IMR-90 (cell line): ENCODE data around the gene KRT5. TPM values are rescaled to one million over a fixed set of nuclear protein-coding genes. Genes with fewer than 3 reads are reported as not detected.

ENCODE experiments used
- ATAC-seq: fragments of 200-7000 bp; cut with Tn5 transposase; 2 replicates; pipeline ENCODE4 v1.9.1; 2020; ENCODE audit warnings: low read depth, mild to moderate bottlenecking, moderate library complexity
- BruUV-seq: library from RNA; stranded (reverse); fragments of 400-500 nt; replicated peaks from 2 replicates; lab custom pipeline; 2021; lab: Mats Ljungman, UMichigan
- CTCF ChIA-PET: fragments of 300-600 bp; formaldehyde crosslinking; extraction: SDS; loops from one replicate; lab custom pipeline; 2021; ENCODE audit warnings: antibody characterized with exemption; lab: Yijun Ruan, JAX
- POLR2A ChIA-PET: fragments of 300-600 bp; sonication (Branson Sonifier 250); formaldehyde crosslinking; loops from one replicate; lab custom pipeline; 2022; ENCODE audit warnings: antibody characterized with exemption; ENCODE audit not compliant: unreplicated experiment; lab: Charles Lee
- DNase-seq: peaks from one replicate; pipeline ENCODE4 v3.0.0; 2013
- H2AFZ ChIP-seq: replicated peaks from 2 replicates; pipeline ENCODE3; 2013; ENCODE audit warnings: low read length, mild to moderate bottlenecking; ENCODE audit not compliant: poor library complexity
- H2AK5ac ChIP-seq: 2 replicates; pipeline ENCODE4 v1.6.1; 2013; ENCODE audit warnings: low read depth, low read length, inconsistent platforms
- H2AK9ac ChIP-seq: replicated peaks from 2 replicates; pipeline ENCODE3; 2013; ENCODE audit warnings: mild to moderate bottlenecking, low read depth, low read length, moderate library complexity; ENCODE audit not compliant: poor library complexity
- H2BK120ac ChIP-seq: 2 replicates; pipeline ENCODE4 v1.6.1; 2013; ENCODE audit warnings: low read depth, low read length, inconsistent platforms
- H2BK15ac ChIP-seq: 3 replicates; pipeline ENCODE4 v1.6.1; 2013; ENCODE audit warnings: low read depth, low read length, inconsistent platforms
- H2BK20ac ChIP-seq: 2 replicates; pipeline ENCODE4 v1.6.1; 2013; ENCODE audit warnings: low read depth, mild to moderate bottlenecking, inconsistent platforms, low read length, moderate library complexity
- H2BK5ac ChIP-seq: 2 replicates; pipeline ENCODE4 v1.6.1; 2013; ENCODE audit warnings: mild to moderate bottlenecking, low read depth, low read length, inconsistent platforms; ENCODE audit not compliant: poor library complexity, severe bottlenecking
- H3K14ac ChIP-seq: replicated peaks from 2 replicates; pipeline ENCODE4 v1.6.1; 2013; ENCODE audit warnings: low read depth, low read length, inconsistent platforms
- H3K18ac ChIP-seq: 2 replicates; pipeline ENCODE4 v1.6.1; 2013; ENCODE audit warnings: low read depth, low read length, control low read depth
- H3K23ac ChIP-seq: 2 replicates; pipeline ENCODE4 v1.6.1; 2013; ENCODE audit warnings: low read depth, low read length, inconsistent platforms
- H3K27ac ChIP-seq: 2 replicates; pipeline ENCODE4 v1.5.1; 2013; ENCODE audit warnings: mild to moderate bottlenecking, control low read depth, low read length; ENCODE audit not compliant: insufficient read depth
- H3K27me3 ChIP-seq: 2 replicates; pipeline ENCODE4 v1.6.1; 2013; ENCODE audit warnings: low read length; ENCODE audit not compliant: control insufficient read depth, insufficient read depth
- H3K36me3 ChIP-seq: 2 replicates; pipeline ENCODE4 v1.6.1; 2013; ENCODE audit warnings: low read length, mixed read lengths; ENCODE audit not compliant: control insufficient read depth, insufficient read depth
- H3K4ac ChIP-seq: 2 replicates; pipeline ENCODE4 v1.6.1; 2013; ENCODE audit warnings: low read depth, low read length, inconsistent platforms
- H3K4me1 ChIP-seq: 2 replicates; pipeline ENCODE4 v1.6.1; 2013; ENCODE audit warnings: low read length, mixed read lengths; ENCODE audit not compliant: control insufficient read depth, insufficient read depth
- H3K4me2 ChIP-seq: 2 replicates; pipeline ENCODE4 v1.6.1; 2013; ENCODE audit warnings: low read depth, mild to moderate bottlenecking, control low read depth, low read length, moderate library complexity
- H3K4me3 ChIP-seq: 2 replicates; pipeline ENCODE4 v1.5.1; 2013; ENCODE audit warnings: low read depth, mild to moderate bottlenecking, control low read depth, low read length, moderate library complexity; ENCODE audit not compliant: insufficient read depth
- H3K56ac ChIP-seq: 2 replicates; pipeline ENCODE4 v1.6.1; 2013; ENCODE audit warnings: low read length, inconsistent platforms; ENCODE audit not compliant: insufficient read depth; ENCODE audit errors: extremely low read depth
- H3K79me1 ChIP-seq, 2 experiments: 2 replicates each; pipeline ENCODE4 v1.6.1; 2013; ENCODE audit warnings: low read length in 2 of 2, inconsistent platforms in 1 of 2, low read depth in 1 of 2
- H3K9ac ChIP-seq: 2 replicates; pipeline ENCODE4 v1.6.1; 2013; ENCODE audit warnings: low read depth, low read length, control low read depth
- H3K9me1 ChIP-seq: 2 replicates; pipeline ENCODE4 v1.6.1; 2013; ENCODE audit warnings: low read length, inconsistent platforms; ENCODE audit not compliant: insufficient read depth
- H3K9me3 ChIP-seq: 2 replicates; pipeline ENCODE4 v1.6.1; 2013; ENCODE audit warnings: low read length; ENCODE audit not compliant: control insufficient read depth, insufficient read depth
- H4K20me1 ChIP-seq: 2 replicates; pipeline ENCODE4 v1.6.1; 2013; ENCODE audit warnings: low read length, inconsistent platforms; ENCODE audit not compliant: insufficient read depth
- H4K5ac ChIP-seq: 2 replicates; pipeline ENCODE4 v1.6.1; 2013; ENCODE audit warnings: mild to moderate bottlenecking, low read depth, low read length, control low read depth
- H4K8ac ChIP-seq, 2 experiments: 2 replicates each; pipeline ENCODE4 v1.6.1; 2013; ENCODE audit warnings: low read depth in 2 of 2, low read length in 2 of 2, control low read depth in 1 of 2, inconsistent platforms in 1 of 2
- H4K91ac ChIP-seq: 2 replicates; pipeline ENCODE4 v1.6.1; 2013; ENCODE audit warnings: low read depth, low read length, inconsistent platforms; ENCODE audit not compliant: insufficient read depth
- CHD1 ChIP-seq: IDR thresholded peaks from 2 replicates; pipeline ENCODE4 v1.6.1; 2012; ENCODE audit warnings: low read depth, low read length, improper control_type of control experiment
- FOS ChIP-seq: fragments of 150-350 bp; IDR thresholded peaks from 2 replicates; pipeline ENCODE4 v1.6.1; 2016; ENCODE audit warnings: low read depth, low read length
- MAZ ChIP-seq: IDR thresholded peaks from 2 replicates; pipeline ENCODE4 v1.6.1; 2012; ENCODE audit warnings: low read depth, mild to moderate bottlenecking, low read length, improper control_type of control experiment, moderate library complexity, borderline replicate concordance
- WGBS, 2 experiments: methylation state at CpG; one replicate each; pipeline versions ENCODE4 v1.1.5 to v1.1.7; 2013; ENCODE audit warnings: missing lambda C conversion rate in 2 of 2; ENCODE audit not compliant: insufficient read length in 1 of 2; ENCODE audit errors: extremely low coverage in 2 of 2; 5-methylcytosine and 5-hydroxymethylcytosine counted together
- dilution Hi-C: fragments of 300-500 bp; cut with HindIII; formaldehyde crosslinking; loops from one replicate; pipeline ENCODE4 v1.14.3; 2018; ENCODE audit warnings: low sequenced_read_pairs; ENCODE audit not compliant: unreplicated experiment
- in situ Hi-C: fragments of 300-500 bp; cut with MboI; formaldehyde crosslinking; loops from 3 replicates; pipeline ENCODE4 v1.14.3; 2019; ENCODE audit warnings: low sequenced_read_pairs, inconsistent platforms, mixed read lengths
- intact Hi-C: fragments of 100-400 bp; cut with micrococcal nuclease; formaldehyde crosslinking; loops from 2 replicates; pipeline ENCODE4 v1.10.0; 2022
- polyA plus RNA-seq, 3 experiments: library from polyadenylated mRNA; depleted of rRNA; stranded (reverse); fragments of >200 nt; gene quantifications; 2 replicates each; pipeline ENCODE4 v1.2.3, GENCODE V29; 2012; ENCODE audit warnings: low replicate concordance in 1 of 3
- total RNA-seq: library from RNA; depleted of rRNA; stranded (reverse); fragments of >200 nt; gene quantifications from 2 replicates; pipeline ENCODE4 v1.2.3, GENCODE V29; 2012
- TF ChIP-seq, protein P1 (sequence below): conservative IDR thresholded peaks from 2 replicates; pipeline ENCODE4 v1.5.1; 2012; ENCODE audit warnings: mild to moderate bottlenecking, low read depth, low read length, improper control_type of control experiment
- TF ChIP-seq, protein P2 (sequence below): fragments of 150-350 bp; IDR thresholded peaks from 2 replicates; pipeline ENCODE4 v1.6.1; 2016; ENCODE audit warnings: low read depth, mild to moderate bottlenecking, low read length, moderate library complexity, borderline replicate concordance

Gene KRT5
- total and polyA plus RNA-seq, 2 of the 4 experiments (the other 2 are of a cell fraction) = not detected

DNA sequence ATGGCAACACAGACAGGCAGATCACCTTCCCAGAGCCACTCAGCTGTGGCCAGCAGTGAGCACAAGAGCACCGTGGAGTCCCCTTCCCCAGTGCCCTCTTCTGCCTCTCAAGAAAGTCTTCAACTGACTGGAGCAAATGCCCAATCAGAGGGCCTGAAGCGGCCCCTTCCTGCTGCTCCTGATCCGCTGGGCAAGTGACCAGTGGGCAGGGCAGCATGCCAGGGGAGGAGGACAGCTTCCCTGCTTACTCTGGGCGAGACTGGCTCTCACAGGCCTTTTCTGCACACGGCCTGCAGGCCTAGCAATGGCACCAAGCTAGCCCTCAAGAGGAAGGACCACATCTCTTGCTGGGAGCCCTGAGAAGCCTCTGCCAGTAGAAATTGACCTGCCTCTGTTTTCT is 31.9 kb upstream of the KRT5 start:
- Histone ChIP-seq H2BK15ac (no peak overlapping the region), H2AK5ac (no peak overlapping the region), H3K9ac (no peak overlapping the region), H3K9me3 (no peaks in the 10 kb centered on the region), H2BK120ac (no peak overlapping the region), H3K4me1 (no peaks in the 10 kb centered on the region), H3K27me3 (peaks cover 58% of the 10 kb centered on the region), H3K18ac (no peak overlapping the region), H4K20me1 (no peaks in the 10 kb centered on the region), H3K79me1 (no peaks in the 10 kb centered on the region), H3K23ac (no peak overlapping the region), H3K27ac (no peak overlapping the region), H3K4ac (no peak overlapping the region), H3K4me3 (no peak overlapping the region), H3K36me3 (no peaks in the 10 kb centered on the region), H4K91ac (no peak overlapping the region), H2AK9ac (no peak overlapping the region), H3K14ac (no peak overlapping the region), H3K56ac (no peak overlapping the region), H4K8ac (no peak overlapping the region), H3K9me1 (no peaks in the 10 kb centered on the region), H2BK5ac (no peak overlapping the region), H3K4me2 (no peak overlapping the region), H4K5ac (no peak overlapping the region), H2BK20ac (no peak overlapping the region), H2AFZ (no peak overlapping the region)
- intact Hi-C loops (no loop called here), dilution Hi-C loops (no loop called here), in situ Hi-C loops (no loop called here)
- no TSS peak for BruUV-seq
- WGBS, 2 experiments = 18% methylated on average over 3 of the region's 5 CpGs; no CpG with 5 or more reads in 1 of the 2 experiments
- DNase-seq (no peak), ATAC-seq (no peak)
- CTCF ChIA-PET = no interaction called here
- TF ChIP-seq, protein P1, sequence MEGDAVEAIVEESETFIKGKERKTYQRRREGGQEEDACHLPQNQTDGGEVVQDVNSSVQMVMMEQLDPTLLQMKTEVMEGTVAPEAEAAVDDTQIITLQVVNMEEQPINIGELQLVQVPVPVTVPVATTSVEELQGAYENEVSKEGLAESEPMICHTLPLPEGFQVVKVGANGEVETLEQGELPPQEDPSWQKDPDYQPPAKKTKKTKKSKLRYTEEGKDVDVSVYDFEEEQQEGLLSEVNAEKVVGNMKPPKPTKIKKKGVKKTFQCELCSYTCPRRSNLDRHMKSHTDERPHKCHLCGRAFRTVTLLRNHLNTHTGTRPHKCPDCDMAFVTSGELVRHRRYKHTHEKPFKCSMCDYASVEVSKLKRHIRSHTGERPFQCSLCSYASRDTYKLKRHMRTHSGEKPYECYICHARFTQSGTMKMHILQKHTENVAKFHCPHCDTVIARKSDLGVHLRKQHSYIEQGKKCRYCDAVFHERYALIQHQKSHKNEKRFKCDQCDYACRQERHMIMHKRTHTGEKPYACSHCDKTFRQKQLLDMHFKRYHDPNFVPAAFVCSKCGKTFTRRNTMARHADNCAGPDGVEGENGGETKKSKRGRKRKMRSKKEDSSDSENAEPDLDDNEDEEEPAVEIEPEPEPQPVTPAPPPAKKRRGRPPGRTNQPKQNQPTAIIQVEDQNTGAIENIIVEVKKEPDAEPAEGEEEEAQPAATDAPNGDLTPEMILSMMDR = no peak
- TF ChIP-seq MAZ (no peak), FOS (no peak), CHD1 (no peak)
- TF ChIP-seq, protein P2, sequence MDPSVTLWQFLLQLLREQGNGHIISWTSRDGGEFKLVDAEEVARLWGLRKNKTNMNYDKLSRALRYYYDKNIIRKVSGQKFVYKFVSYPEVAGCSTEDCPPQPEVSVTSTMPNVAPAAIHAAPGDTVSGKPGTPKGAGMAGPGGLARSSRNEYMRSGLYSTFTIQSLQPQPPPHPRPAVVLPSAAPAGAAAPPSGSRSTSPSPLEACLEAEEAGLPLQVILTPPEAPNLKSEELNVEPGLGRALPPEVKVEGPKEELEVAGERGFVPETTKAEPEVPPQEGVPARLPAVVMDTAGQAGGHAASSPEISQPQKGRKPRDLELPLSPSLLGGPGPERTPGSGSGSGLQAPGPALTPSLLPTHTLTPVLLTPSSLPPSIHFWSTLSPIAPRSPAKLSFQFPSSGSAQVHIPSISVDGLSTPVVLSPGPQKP = no peak
- POLR2A ChIA-PET = no interaction called here
